HepG2 (cell line): Measurements from ENCODE around the gene EEFSEC. TPM values are rescaled to one million over a fixed set of nuclear protein-coding genes. Genes with fewer than 3 reads are reported as not detected.

Experiments
- BCL6 ChIP-seq: IDR thresholded peaks from 2 replicates; pipeline ENCODE4 v1.6.1; 2016; ENCODE audit warnings: missing genetic modification reagents, missing compliant biosample characterization
- GATAD2A ChIP-seq: IDR thresholded peaks from 2 replicates; pipeline ENCODE4 v1.6.1; 2016
- NCOR1 ChIP-seq: fragments of 200-600 bp; sonication (generic); IDR thresholded peaks from 2 replicates; pipeline ENCODE4 v1.7.0; 2017; ENCODE audit warnings: antibody characterized with exemption, low read length, borderline replicate concordance
- NFE2L1 ChIP-seq: sonication (generic); formaldehyde crosslinking; IDR thresholded peaks from 2 replicates; pipeline ENCODE4 v1.4.0; 2020; ENCODE audit warnings: missing genetic modification reagents, mild to moderate bottlenecking, borderline replicate concordance
- RNF2 ChIP-seq: fragments of 450-650 bp; conservative IDR thresholded peaks from 2 replicates; pipeline ENCODE4 v1.6.1; 2016; ENCODE audit warnings: low read depth
- SUZ12 ChIP-seq: fragments of 150-350 bp; IDR thresholded peaks from 2 replicates; pipeline ENCODE4 v1.6.1; 2014; ENCODE audit warnings: low read depth, low read length
- TBL1XR1 ChIP-seq: fragments of 150-350 bp; IDR thresholded peaks from 2 replicates; pipeline ENCODE4 v1.6.1; 2014; ENCODE audit warnings: borderline replicate concordance, low read length; ENCODE audit not compliant: partially characterized antibody
- ZFX ChIP-seq: sonication (generic); formaldehyde crosslinking; IDR thresholded peaks from 2 replicates; pipeline ENCODE4 v1.4.0; 2020; ENCODE audit warnings: mild to moderate bottlenecking, low read depth, missing genetic modification reagents, moderate library complexity
- ZFYVE20 ChIP-seq: sonication (generic); formaldehyde crosslinking; IDR thresholded peaks from 2 replicates; pipeline ENCODE4 v1.8.0; 2023; ENCODE audit warnings: low read depth, mild to moderate bottlenecking, moderate library complexity, missing genetic modification reagents, borderline replicate concordance
- ZMYM4 ChIP-seq: sonication (generic); formaldehyde crosslinking; IDR thresholded peaks from 2 replicates; pipeline ENCODE4 v1.8.1; 2023; ENCODE audit warnings: mild to moderate bottlenecking, missing genetic modification reagents
- ZNF292 ChIP-seq: sonication (generic); formaldehyde crosslinking; IDR thresholded peaks from 2 replicates; pipeline ENCODE4 v1.8.1; 2022; ENCODE audit warnings: mild to moderate bottlenecking, low read depth, missing genetic modification reagents, borderline replicate concordance
- polyA plus RNA-seq, 8 experiments: library from polyadenylated mRNA; depleted of rRNA in 3 of 8; stranded (reverse) in 7 of 8; unstranded in 1 of 8; fragments of >200 nt; fragmentation: Illumina TruSeq in 4 of 8; extraction: Trizol in 4 of 8; gene quantifications; 2 replicates each; pipeline versions ENCODE4 v1.2.1 to v1.2.3, GENCODE V29; 2011 to 2016; ENCODE audit warnings: low read depth in 4 of 8, missing spikeins in 1 of 8, mixed read lengths in 1 of 8; ENCODE audit not compliant: insufficient read depth in 1 of 8
- total RNA-seq, 5 experiments: library from RNA; depleted of rRNA; stranded (reverse); fragments of >200 nt; fragmentation: Illumina TruSeq; extraction: Trizol; gene quantifications; 2 replicates each; pipeline ENCODE4 v1.2.3, GENCODE V29; 2016; ENCODE audit warnings: low read depth in 1 of 5
- TF ChIP-seq, protein P1 (sequence below): IDR thresholded peaks from 2 replicates; pipeline ENCODE4 v1.6.1; 2016; ENCODE audit warnings: low read depth, missing genetic modification reagents, missing compliant biosample characterization
- TF ChIP-seq, protein P2 (sequence below): fragments of 450-650 bp; IDR thresholded peaks from 2 replicates; pipeline ENCODE4 v1.6.1; 2017
- TF ChIP-seq, protein P3 (sequence below): sonication (generic); formaldehyde crosslinking; IDR thresholded peaks from 2 replicates; pipeline ENCODE4 v1.8.1; 2023; ENCODE audit warnings: mild to moderate bottlenecking, inconsistent platforms, moderate library complexity, missing genetic modification reagents, borderline replicate concordance
- TF ChIP-seq, protein P4 (sequence below): sonication (generic); formaldehyde crosslinking; conservative IDR thresholded peaks from 2 replicates; pipeline ENCODE4 v1.4.0; 2020; ENCODE audit warnings: mild to moderate bottlenecking, missing genetic modification reagents, moderate library complexity
- TF ChIP-seq, protein P5 (sequence below): sonication (generic); formaldehyde crosslinking; IDR thresholded peaks from 2 replicates; pipeline ENCODE4 v1.8.1; 2022; ENCODE audit warnings: mild to moderate bottlenecking, missing genetic modification reagents

Gene EEFSEC
- total and polyA plus RNA-seq, 2 of the 13 experiments (the other 11 are each of a cell fraction or from before 2014, with no cell fraction given) = 6.4 to 24.2 TPM

DNA sequence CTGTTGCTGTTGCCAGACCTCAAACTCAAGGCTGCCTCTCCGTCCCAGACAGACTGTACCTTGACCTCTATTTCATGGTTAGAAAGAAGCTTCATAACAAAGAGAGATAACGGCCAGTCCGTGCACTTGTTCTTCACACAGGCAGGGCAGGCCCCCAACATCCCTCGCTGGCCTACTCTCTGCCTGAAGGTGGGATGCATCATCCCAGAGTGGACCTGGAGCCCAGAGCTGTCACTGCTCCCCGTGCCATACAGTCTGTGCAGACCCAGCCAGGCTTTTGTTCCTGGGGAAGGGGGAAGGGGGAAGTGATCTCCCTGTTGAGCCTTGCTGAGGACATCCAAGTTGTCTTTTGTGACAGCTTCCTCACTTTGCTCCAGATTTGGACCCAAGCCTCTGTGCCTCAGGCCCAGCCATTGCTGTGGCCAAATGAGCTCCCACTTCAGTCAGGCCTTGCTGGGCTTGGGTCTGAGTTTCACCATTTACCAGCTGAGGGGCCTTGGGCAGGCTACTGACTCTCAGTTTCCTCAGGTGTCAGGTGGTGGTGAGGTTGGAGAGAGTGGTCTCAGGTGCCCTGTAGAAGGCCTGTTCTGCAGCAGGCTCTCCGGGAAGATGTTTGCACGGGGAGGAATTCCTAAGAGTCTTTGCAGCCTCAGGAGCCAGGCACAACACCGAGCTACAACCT is 171.8 kb downstream of the EEFSEC start (continued):
- TF ChIP-seq ZFYVE20 (CRISPR knock-in tag) = no peak
- TF ChIP-seq ZFX (CRISPR knock-in tag) = peak; percentile 52
- TF ChIP-seq ZMYM4 = peak; percentile 28; the same call in 1 of the 2 replicates
- TF ChIP-seq, protein P1, sequence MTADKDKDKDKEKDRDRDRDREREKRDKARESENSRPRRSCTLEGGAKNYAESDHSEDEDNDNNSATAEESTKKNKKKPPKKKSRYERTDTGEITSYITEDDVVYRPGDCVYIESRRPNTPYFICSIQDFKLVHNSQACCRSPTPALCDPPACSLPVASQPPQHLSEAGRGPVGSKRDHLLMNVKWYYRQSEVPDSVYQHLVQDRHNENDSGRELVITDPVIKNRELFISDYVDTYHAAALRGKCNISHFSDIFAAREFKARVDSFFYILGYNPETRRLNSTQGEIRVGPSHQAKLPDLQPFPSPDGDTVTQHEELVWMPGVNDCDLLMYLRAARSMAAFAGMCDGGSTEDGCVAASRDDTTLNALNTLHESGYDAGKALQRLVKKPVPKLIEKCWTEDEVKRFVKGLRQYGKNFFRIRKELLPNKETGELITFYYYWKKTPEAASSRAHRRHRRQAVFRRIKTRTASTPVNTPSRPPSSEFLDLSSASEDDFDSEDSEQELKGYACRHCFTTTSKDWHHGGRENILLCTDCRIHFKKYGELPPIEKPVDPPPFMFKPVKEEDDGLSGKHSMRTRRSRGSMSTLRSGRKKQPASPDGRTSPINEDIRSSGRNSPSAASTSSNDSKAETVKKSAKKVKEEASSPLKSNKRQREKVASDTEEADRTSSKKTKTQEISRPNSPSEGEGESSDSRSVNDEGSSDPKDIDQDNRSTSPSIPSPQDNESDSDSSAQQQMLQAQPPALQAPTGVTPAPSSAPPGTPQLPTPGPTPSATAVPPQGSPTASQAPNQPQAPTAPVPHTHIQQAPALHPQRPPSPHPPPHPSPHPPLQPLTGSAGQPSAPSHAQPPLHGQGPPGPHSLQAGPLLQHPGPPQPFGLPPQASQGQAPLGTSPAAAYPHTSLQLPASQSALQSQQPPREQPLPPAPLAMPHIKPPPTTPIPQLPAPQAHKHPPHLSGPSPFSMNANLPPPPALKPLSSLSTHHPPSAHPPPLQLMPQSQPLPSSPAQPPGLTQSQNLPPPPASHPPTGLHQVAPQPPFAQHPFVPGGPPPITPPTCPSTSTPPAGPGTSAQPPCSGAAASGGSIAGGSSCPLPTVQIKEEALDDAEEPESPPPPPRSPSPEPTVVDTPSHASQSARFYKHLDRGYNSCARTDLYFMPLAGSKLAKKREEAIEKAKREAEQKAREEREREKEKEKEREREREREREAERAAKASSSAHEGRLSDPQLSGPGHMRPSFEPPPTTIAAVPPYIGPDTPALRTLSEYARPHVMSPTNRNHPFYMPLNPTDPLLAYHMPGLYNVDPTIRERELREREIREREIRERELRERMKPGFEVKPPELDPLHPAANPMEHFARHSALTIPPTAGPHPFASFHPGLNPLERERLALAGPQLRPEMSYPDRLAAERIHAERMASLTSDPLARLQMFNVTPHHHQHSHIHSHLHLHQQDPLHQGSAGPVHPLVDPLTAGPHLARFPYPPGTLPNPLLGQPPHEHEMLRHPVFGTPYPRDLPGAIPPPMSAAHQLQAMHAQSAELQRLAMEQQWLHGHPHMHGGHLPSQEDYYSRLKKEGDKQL (CRISPR knock-in tag) = no peak
- peak; percentile 53; the same call in 1 of the 2 replicates for TF ChIP-seq GATAD2A (CRISPR knock-in tag)
- TF ChIP-seq, protein P2, sequence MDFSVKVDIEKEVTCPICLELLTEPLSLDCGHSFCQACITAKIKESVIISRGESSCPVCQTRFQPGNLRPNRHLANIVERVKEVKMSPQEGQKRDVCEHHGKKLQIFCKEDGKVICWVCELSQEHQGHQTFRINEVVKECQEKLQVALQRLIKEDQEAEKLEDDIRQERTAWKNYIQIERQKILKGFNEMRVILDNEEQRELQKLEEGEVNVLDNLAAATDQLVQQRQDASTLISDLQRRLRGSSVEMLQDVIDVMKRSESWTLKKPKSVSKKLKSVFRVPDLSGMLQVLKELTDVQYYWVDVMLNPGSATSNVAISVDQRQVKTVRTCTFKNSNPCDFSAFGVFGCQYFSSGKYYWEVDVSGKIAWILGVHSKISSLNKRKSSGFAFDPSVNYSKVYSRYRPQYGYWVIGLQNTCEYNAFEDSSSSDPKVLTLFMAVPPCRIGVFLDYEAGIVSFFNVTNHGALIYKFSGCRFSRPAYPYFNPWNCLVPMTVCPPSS = no peak
- TF ChIP-seq TBL1XR1 = no peak
- no peak for TF ChIP-seq SUZ12
- TF ChIP-seq RNF2 = no peak
- no peak for TF ChIP-seq NCOR1
- TF ChIP-seq, protein P3, sequence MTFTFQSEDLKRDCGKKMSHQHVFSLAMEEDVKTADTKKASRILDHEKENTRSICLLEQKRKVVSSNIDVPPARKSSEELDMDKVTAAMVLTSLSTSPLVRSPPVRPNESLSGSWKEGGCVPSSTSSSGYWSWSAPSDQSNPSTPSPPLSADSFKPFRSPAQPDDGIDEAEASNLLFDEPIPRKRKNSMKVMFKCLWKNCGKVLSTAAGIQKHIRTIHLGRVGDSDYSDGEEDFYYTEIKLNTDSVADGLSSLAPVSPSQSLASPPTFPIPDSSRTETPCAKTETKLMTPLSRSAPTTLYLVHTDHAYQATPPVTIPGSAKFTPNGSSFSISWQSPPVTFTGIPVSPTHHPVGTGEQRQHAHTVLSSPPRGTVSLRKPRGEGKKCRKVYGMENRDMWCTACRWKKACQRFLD = no peak
- TF ChIP-seq, protein P4, sequence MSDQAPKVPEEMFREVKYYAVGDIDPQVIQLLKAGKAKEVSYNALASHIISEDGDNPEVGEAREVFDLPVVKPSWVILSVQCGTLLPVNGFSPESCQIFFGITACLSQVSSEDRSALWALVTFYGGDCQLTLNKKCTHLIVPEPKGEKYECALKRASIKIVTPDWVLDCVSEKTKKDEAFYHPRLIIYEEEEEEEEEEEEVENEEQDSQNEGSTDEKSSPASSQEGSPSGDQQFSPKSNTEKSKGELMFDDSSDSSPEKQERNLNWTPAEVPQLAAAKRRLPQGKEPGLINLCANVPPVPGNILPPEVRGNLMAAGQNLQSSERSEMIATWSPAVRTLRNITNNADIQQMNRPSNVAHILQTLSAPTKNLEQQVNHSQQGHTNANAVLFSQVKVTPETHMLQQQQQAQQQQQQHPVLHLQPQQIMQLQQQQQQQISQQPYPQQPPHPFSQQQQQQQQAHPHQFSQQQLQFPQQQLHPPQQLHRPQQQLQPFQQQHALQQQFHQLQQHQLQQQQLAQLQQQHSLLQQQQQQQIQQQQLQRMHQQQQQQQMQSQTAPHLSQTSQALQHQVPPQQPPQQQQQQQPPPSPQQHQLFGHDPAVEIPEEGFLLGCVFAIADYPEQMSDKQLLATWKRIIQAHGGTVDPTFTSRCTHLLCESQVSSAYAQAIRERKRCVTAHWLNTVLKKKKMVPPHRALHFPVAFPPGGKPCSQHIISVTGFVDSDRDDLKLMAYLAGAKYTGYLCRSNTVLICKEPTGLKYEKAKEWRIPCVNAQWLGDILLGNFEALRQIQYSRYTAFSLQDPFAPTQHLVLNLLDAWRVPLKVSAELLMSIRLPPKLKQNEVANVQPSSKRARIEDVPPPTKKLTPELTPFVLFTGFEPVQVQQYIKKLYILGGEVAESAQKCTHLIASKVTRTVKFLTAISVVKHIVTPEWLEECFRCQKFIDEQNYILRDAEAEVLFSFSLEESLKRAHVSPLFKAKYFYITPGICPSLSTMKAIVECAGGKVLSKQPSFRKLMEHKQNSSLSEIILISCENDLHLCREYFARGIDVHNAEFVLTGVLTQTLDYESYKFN (CRISPR knock-in tag) = 0 out of 2 replicates have a peak, but pooled peaks have one; percentile 39
- no peak for TF ChIP-seq NFE2L1 (CRISPR knock-in tag)
- TF ChIP-seq BCL6 (CRISPR knock-in tag) = peak; percentile 87
- TF ChIP-seq, protein P5, sequence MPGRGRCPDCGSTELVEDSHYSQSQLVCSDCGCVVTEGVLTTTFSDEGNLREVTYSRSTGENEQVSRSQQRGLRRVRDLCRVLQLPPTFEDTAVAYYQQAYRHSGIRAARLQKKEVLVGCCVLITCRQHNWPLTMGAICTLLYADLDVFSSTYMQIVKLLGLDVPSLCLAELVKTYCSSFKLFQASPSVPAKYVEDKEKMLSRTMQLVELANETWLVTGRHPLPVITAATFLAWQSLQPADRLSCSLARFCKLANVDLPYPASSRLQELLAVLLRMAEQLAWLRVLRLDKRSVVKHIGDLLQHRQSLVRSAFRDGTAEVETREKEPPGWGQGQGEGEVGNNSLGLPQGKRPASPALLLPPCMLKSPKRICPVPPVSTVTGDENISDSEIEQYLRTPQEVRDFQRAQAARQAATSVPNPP (CRISPR knock-in tag) = no peak
- TF ChIP-seq ZNF292 (CRISPR knock-in tag) = peak; percentile 25; the same call in 1 of the 2 replicates
